Mucosa of descending colon (tissue), 3 donors: ENCODE results near the gene ACO1. TPM values are rescaled to one million over a fixed set of nuclear protein-coding genes. Genes with fewer than 3 reads are reported as not detected.
"Not testable (repeated sequence)": the region's sequence is repeated elsewhere in the genome, so short reads cannot be mapped to it uniquely, and the experiment has no call there.

Experiments used
- ATAC-seq: fragments of 200-7000 bp; cut with Tn5 transposase; one replicate; pipeline ENCODE4 v1.9.1; 2020; ENCODE audit warnings: mild to moderate bottlenecking, moderate library complexity
- DNase-seq, 3 donors: peaks; one replicate each; pipeline ENCODE4 v3.0.0-alpha.2; 2020
- H3K36me3 ChIP-seq: fragments of 200-600 bp; one replicate; pipeline ENCODE4 v1.8.0; 2021; ENCODE audit warnings: low read depth, mild to moderate bottlenecking
- H3K4me1 ChIP-seq: fragments of 200-600 bp; one replicate; pipeline ENCODE4 v1.8.0; 2021; ENCODE audit warnings: low read depth, mild to moderate bottlenecking
- H3K4me3 ChIP-seq: fragments of 200-600 bp; one replicate; pipeline ENCODE4 v1.8.0; 2021; ENCODE audit warnings: mild to moderate bottlenecking
- H3K9me3 ChIP-seq: fragments of 200-600 bp; one replicate; pipeline ENCODE4 v1.8.0; 2021; ENCODE audit warnings: mild to moderate bottlenecking
- CTCF ChIP-seq: fragments of 200-600 bp; IDR thresholded peaks from one replicate; pipeline ENCODE4 v1.8.0; 2022; ENCODE audit warnings: antibody characterized with exemption, mild to moderate bottlenecking
- intact Hi-C, 2 donors: fragments of 100-400 bp; cut with DNase I in 1 of 2; cut with micrococcal nuclease in 1 of 2; formaldehyde crosslinking; loops; one replicate each; pipeline versions ENCODE4 v1.11.0 to v1.11.1; 2022; cut with DNase I, micrococcal nuclease
- total RNA-seq, 3 donors: library from RNA; stranded (reverse); fragmentation: NEBNext Ultra II Directional in 2 of 3; extraction: Animal tissue kit (Norgen Biotek cat#: 25700) in 2 of 3; gene quantifications; one replicate each; pipeline versions ENCODE4 v1.2.1 to v1.2.4, GENCODE V29; 2021 to 2023
- donor health status: DM: no; HTN: no; CAD: no; lungs with moderate emphysema.
- donor health status: DM: no; HTN: no; CAD: no.
- donor health status: DM: no; HTN: yes; CAD: no.

The ACO1 gene
- total RNA-seq, 3 donors from 2014 or later = 30.9 to 50.4 (median 32.6) TPM

GRCh38 chr9:32345243-32345642, 39.2 kb upstream of the ACO1 start:
- DNase-seq = no peak
- Histone ChIP-seq H3K9me3 (no peaks in the 10 kb centered on the region), H3K36me3 (no peaks in the 10 kb centered on the region), H3K4me1 (no peaks in the 10 kb centered on the region), H3K4me3 (no peak overlapping the region)
- TF ChIP-seq CTCF = no peak
- no peak for ATAC-seq
- intact Hi-C loops = no loop called here

- no peak overlapping the region for H3K4me3 ChIP-seq
- no peak for ATAC-seq
- H3K4me1 ChIP-seq = no peaks in the 10 kb centered on the region
- no peak for DNase-seq
- TF ChIP-seq CTCF = no peak
- H3K9me3 ChIP-seq = no peaks in the 10 kb centered on the region
- no peaks in the 10 kb centered on the region for H3K36me3 ChIP-seq
- intact Hi-C loops = no loop called here
Observed at GRCh38 chr9:32347571-32347970, 36.9 kb upstream of the ACO1 start.

- no peaks in the 10 kb centered on the region for H3K9me3 ChIP-seq
- no peak for DNase-seq
- H3K4me3 ChIP-seq = no peak overlapping the region
- H3K4me1 ChIP-seq = no peaks in the 10 kb centered on the region
- no peaks in the 10 kb centered on the region for H3K36me3 ChIP-seq
- intact Hi-C loops = no loop called here
- no peak for ATAC-seq
- TF ChIP-seq CTCF = no peak
Observed at GRCh38 chr9:32348106-32348695, 36.2 kb upstream of the ACO1 start.

GRCh38 chr9:32349013-32349412, 35.4 kb upstream of the ACO1 start:
- H3K4me3 ChIP-seq = no peak overlapping the region
- H3K9me3 ChIP-seq = no peaks in the 10 kb centered on the region
- intact Hi-C loops = no loop called here
- no peaks in the 10 kb centered on the region for H3K4me1 ChIP-seq
- ATAC-seq (no peak), DNase-seq (no peak)
- TF ChIP-seq CTCF = no peak
- no peaks in the 10 kb centered on the region for H3K36me3 ChIP-seq

- intact Hi-C loops = no loop called here
- no peaks in the 10 kb centered on the region for H3K4me1 ChIP-seq
- no peak for TF ChIP-seq CTCF
- no peak overlapping the region for H3K4me3 ChIP-seq
- no peaks in the 10 kb centered on the region for H3K36me3 ChIP-seq
- ATAC-seq (no peak), DNase-seq (no peak)
- H3K9me3 ChIP-seq = no peaks in the 10 kb centered on the region
Observed at GRCh38 chr9:32350682-32351081, 33.8 kb upstream of the ACO1 start.

- ATAC-seq (no peak), DNase-seq (no peak)
- intact Hi-C loops = no loop called here
- no peaks in the 10 kb centered on the region for H3K36me3 ChIP-seq
- H3K4me1 ChIP-seq = no peaks in the 10 kb centered on the region
- no peaks in the 10 kb centered on the region for H3K9me3 ChIP-seq
- TF ChIP-seq CTCF = no peak
- no peak overlapping the region for H3K4me3 ChIP-seq
Observed at GRCh38 chr9:32351845-32352244, 32.6 kb upstream of the ACO1 start.

GRCh38 chr9:32353476-32353875, 31.0 kb upstream of the ACO1 start:
- H3K4me3 ChIP-seq, H3K4me1 ChIP-seq, H3K36me3 ChIP-seq, ATAC-seq, intact Hi-C loops, DNase-seq, H3K9me3 ChIP-seq: not testable (repeated sequence)
